ENCODE results near the gene OR2Z1.

DNA sequence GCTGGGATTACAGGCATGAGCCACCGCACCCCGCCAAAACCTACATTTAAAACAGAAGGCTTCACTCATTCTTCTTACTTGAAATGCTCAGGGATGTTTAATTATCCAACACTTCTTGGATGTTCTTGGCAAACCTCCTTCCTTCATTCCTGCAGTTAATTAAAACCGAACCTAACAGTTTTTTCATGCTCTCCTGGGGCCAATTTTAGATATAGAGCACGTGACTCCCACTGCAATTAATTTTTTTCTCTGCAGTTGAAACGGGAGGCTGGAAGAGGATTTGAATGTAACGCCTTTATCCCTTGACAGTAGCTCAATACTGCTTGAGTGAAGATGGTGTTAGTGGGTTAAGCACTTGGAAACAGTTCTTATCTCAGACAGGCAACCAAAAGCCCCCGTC, 18.2 kb upstream of the OR2Z1 start:
- TF ChIP-seq, protein P1, sequence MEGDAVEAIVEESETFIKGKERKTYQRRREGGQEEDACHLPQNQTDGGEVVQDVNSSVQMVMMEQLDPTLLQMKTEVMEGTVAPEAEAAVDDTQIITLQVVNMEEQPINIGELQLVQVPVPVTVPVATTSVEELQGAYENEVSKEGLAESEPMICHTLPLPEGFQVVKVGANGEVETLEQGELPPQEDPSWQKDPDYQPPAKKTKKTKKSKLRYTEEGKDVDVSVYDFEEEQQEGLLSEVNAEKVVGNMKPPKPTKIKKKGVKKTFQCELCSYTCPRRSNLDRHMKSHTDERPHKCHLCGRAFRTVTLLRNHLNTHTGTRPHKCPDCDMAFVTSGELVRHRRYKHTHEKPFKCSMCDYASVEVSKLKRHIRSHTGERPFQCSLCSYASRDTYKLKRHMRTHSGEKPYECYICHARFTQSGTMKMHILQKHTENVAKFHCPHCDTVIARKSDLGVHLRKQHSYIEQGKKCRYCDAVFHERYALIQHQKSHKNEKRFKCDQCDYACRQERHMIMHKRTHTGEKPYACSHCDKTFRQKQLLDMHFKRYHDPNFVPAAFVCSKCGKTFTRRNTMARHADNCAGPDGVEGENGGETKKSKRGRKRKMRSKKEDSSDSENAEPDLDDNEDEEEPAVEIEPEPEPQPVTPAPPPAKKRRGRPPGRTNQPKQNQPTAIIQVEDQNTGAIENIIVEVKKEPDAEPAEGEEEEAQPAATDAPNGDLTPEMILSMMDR (IDR thresholded peaks at IDR 0.05), result no peak
- no peak for TF ChIP-seq POLR2A (IDR thresholded peaks at IDR 0.05)
